Jurkat, Clone E6-1 (cell line): ENCODE measurements around the gene TUBG2.
A peak's percentile ranks its signal among the peaks of the same experiment; 100 is the strongest.
"Not testable (repeated sequence)": the region's sequence is repeated elsewhere in the genome, so short reads cannot be mapped to it uniquely, and the experiment has no call there.

ENCODE experiments used
- DNase-seq: peaks from one replicate; pipeline ENCODE4 v3.0.0-alpha.2; 2011; ENCODE audit warnings: low read depth, low spot score
- H3K4me3 ChIP-seq: 2 replicates; pipeline ENCODE4 v1.5.1; 2011; ENCODE audit warnings: mild to moderate bottlenecking, low read length, control low read depth, moderate library complexity

The TUBG2 gene

DNA sequence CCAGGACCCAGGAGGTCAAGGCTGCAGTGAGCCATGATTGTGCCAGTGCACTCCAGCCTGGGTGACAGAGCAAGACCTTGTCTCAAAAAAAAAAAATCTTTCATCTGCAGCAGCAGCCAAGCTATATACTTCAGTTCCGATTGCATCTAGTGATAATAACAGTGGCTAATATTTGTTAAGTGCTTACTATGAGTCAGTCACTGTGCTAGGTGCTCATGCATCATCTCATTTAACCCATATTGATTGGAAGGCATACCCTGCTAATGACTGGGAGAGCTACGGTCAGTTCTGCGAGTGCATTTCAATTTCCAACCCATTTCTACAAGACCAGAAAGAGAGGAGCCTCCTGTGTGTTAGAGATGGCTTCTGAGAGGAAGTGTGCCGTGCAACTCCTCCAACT, 7.7 kb upstream of the TUBG2 start:
- no peak overlapping the region for H3K4me3 ChIP-seq
- no peak for DNase-seq

DNA sequence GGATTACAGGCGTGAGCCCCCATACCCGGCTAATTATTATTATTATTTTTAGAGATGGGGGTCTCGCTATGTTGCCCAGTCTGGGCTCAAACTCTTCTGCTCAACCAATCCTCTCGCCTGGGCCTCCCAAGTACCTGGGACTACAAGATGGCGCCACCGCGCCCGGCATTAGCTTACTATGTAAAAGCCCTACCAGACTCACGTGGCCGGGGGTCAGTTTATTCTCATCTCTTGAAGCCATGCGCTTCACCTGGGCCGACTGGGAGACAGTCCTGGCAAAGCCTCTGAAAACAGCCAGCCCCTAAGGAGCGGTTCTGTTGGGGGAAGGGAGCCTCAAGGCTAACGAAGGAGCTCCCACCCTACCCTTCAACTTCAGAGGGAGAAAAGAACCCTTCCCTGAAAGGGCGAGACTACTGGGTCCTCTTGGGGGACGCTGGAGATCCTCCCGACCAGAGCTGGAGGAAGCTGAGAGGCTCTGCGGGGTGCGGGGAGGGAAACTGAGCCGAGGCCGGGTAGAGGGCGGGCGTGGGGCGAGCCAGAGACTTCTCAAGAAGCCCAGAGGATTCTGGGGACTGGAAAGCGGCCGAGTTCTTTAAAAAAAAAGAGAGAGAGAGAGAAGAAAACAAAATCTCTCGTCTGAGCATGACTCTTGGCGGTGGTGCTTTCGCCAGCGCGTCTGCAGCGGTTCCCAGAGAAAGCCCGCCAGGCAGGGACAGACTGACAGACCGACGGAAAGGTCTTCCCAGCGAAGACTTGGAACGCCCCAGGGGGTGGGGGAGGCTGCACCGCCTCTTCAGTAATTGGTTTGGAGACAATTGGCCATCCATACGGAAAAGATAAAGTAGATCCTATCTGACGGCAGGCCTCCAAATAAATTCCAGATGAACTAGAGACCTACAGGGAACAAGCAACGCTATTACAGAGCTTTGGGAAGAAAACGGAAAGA, 5.6 kb upstream of the TUBG2 start:
- no peak for DNase-seq
- H3K4me3 ChIP-seq = no peak overlapping the region

DNA sequence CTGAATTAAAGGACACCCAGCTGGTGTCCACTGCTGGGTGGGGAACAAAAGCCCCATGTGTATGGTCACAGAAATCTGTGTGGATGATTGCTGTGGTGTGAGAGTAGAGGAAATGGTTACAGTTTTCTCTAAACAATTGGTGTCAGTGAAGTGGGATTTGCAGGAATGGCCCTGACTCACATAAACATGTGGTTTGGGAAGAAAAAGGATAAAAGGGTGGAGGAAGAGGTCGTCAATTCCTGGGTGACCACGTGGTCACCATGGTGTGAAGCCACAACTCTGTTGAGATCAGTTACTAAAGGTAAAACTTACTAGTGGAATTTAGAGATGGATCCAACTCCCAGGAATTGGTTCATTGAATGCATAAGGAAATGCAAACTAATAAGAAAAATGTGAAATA, 3.6 kb upstream of the TUBG2 start:
- H3K4me3 ChIP-seq = no peak overlapping the region
- DNase-seq = no peak

DNA sequence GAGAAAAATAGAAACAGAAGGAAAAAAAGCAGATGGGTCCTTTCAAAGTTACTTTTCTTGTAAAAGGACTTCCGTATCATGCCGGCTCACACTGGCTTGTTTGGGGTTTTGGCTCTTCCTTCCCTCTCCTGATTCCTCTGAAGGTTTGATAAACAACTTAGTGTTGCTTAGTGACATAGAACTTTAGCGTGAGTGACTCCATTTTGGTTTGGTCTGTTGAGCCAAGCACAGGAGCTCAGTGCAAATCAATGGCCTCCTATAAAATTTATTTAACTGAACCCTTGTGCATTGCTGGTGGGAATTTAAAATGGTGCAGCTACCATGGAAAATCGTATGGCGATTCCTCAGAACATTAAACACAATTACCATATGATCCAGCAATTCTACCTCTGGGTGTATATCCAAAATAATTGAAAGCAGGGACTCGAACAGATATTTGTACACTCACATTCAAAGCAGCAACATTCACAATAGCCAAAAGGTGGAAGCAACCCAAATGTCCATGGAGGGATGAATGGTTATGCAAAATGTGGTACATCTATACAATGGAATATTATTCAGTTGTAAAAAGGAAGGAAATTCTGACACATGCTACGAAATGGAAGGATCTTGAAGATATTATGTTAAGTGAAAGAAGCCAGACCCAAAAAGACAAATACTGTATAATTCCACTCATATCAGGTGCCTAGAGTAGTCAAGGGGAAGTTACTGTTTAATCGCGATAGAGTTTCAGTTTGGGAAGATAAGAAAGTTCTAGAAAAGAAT, 1.1 kb upstream of the TUBG2 start:
- DNase-seq = no peak
- no peak overlapping the region for H3K4me3 ChIP-seq

DNA sequence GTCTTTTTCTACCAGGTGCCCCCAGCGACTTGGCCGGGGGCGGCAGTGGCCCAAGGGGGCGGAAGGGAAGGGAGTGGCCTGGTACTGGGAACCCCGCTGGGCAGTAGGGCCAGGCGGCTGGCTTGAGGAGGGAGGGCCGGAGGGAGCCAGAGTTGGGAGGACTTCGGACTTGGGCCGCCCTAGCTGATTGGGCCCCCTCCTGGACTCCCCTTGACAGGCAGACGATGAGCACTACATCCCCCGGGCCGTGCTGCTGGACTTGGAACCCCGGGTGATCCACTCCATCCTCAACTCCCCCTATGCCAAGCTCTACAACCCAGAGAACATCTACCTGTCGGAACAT, 819 bp downstream of the TUBG2 start:
- H3K4me3 ChIP-seq = peak overlapping the region; percentile 69; the same call in 1 of the 2 replicates
- DNase-seq = not testable (repeated sequence)

DNA sequence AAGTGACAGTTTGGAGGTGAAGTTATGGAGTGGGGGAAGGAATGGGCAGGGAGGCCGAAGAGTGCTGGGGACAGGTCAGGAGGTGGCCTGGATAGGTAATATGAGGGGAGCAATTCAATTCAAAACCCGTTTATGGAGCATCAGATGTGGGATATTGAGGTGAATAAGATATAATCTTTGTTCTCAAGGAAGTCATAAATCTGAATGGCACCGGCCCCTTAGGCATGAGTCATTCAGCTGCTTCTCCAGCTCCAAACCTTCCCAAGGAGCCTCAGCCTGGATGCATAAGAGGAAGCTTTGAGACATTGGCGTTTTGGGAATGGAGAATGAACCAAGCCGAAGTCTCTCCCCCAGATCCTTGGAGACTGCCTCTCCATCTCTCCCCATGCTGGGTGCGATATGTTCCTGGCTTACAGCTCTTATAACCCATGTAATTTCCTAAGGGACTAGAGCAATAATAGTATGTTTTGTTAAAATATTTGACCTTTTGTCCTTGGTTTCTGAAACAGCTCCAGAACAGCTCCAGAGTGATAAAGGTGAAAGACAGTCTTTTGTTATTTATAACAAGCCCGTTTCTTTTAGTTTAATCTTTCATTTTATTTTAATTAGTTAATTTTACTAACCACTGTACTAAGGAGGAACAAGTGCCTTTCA, 1.7 kb downstream of the TUBG2 start:
- no peak overlapping the region for H3K4me3 ChIP-seq

DNA sequence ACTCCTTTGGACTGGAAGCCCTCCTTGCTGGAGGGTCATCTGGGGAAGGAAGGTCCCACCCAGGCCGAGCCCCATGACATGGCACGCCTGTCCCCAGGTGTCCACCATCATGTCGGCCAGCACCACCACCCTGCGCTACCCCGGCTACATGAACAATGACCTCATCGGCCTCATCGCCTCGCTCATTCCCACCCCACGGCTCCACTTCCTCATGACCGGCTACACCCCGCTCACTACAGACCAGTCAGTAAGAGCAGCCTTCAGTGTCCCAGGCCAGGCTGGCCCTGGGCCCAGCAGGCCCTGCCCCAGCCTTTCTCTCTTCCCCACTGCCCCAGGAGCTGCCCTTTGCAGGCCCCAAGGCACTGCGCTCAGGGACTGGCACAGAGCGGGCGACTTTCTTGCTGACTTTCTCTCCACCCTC, 6.5 kb downstream of the TUBG2 start:
- no peak for DNase-seq
- no peak overlapping the region for H3K4me3 ChIP-seq

More for the DNA sequence above, 1.7 kb downstream of the TUBG2 start:
- DNase-seq = no peak

DNA sequence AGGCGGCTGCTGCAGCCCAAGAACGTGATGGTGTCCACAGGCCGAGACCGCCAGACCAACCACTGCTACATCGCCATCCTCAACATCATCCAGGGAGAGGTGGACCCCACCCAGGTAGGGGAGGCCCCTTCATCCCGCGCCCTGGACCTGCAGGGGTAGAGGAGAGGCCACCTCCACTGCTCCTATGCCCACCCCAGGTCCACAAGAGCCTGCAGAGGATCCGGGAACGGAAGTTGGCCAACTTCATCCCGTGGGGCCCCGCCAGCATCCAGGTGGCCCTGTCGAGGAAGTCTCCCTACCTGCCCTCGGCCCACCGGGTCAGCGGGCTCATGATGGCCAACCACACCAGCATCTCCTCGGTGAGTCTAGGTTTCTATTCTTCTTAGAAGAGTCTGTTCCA, 7.0 kb downstream of the TUBG2 start:
- DNase-seq, H3K4me3 ChIP-seq: not testable (repeated sequence)

DNA sequence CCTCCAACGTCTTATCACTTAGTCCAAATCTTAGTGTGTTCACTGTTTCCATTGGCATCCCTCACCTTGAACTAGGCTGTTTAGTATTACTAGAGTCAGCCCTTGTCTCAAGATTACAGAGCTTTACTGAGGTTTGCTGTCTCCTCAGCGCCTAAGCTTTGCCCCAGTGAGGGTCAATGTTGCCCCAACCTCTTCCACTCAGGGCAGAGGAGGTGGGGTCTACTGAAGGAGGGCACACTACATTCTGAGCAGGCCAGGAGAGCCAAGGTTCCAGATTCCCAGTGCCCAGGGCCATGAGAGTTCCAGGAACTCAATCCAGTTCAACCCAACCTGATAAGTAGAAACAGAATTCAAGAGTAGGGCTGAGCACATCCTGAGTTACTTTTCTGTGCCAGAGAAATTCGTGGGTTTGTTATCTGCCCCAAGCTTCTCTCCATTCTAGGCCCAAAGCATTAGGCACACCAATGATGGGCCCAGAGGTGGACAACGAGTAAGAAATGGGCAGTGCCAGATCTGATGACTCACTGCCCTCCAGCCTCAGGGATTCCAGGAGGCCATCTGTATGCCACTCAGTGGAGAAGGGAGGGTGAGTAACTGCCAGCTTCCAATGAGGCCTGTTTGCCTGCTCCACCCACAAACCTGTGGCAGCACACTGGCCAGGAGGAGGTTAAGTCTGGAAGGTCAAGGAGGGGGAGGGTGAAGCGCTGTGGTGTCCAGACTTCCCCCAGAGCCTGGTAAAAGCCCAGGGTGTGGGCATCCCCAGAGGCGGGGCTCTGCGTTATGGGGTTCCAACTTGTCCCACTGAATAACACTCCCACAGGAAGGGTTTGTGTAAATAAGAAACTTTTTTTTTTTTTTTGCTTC, 8.2 kb downstream of the TUBG2 start:
- H3K4me3 ChIP-seq = no peak overlapping the region
- no peak for DNase-seq

DNA sequence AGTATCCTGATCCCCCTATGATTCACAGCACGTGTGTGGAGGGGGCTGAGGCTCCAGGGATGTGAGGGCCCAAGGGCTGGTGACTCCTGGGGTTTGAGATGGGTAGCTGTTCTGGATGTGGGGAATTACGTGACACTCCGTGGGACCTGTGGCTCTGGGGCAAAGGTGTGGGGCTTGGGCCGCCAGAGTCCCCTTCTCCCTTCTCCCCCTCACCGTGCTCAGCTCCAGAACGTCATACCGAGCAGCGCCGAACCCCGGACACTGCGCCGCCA, 10.6 kb downstream of the TUBG2 start:
- no peak for DNase-seq
- H3K4me3 ChIP-seq = no peak overlapping the region

DNA sequence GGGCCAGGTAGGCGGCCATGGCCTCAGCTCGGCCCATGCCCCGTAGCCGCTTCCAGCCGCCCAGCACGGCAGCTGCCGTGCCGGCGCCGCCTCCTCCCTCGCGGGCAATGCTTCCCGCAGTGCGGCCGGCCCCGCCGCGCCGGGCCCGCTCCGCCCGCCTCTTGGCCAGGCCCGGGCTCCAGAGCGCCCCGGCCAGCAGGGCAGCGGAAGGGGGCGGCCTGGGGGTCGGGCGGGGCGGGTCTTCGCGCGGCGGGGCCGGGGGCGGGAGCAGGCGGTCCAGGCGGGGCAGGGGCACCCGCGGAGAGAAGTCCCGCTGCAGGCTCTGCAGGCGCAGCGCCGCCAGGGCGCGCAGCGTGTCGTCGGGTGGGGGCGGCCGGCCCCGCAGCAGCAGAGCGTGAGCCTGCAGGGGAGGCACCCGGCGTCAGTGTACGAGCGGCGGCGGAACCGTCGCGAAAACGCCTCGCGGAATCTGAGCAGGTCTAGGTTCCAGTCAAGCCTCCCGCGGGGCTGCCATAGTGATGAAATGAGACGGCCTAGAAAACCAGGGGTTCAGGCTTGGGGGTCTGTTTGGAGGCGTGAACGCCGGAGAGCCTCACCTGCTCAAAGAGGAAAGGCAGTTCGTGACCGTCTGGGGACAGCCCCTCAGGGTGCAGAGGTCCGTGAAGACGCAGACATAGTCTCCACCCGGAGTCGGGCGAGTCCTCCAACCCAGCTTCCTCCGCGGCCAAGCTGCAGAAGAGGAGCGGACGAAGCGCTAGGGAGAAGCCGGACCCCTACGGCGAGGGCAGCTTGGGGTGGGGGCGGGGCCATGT, 11.1 kb downstream of the TUBG2 start:
- no peak overlapping the region for H3K4me3 ChIP-seq
- DNase-seq = no peak

DNA sequence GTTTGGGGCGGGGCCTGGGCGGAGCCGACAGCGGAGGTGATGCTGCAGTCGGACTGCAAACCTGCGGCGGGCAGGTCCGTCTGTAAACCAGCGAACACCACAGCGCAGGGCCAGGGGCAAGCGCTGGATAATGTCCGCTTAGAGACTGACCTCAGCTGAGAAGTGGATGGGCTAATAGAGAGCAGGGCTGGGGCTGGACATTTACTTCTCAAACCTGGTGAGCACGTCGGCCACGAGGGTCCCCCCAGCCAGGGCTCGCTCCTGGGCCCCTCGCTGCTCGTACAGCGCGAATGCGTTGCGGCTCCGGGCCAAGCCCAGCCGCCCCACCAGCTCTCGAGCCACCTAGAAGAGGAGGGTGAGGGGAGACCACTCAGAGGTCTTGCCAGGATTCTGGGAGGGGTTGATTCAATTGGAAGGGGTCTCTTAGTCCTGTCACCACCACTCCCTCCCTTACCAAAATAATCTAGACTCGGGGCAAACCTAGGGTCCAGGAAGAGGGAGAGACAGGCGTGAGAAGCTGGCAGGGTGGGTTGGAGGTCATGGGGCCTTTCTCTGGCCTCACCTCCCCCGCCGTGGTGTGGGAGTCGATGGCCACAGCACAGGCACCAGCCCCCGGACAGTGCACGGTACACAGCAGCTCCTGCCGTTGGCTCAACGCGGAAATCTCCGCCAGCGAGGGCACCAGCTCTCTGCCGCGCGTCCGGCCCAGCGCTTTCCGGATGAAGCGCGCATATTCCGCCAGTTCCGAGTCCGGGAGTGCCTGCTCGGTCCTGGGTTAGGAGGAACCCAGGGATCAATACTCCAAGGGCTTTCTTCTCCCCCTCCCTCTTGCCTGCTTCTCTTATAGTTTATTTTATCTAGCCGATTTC, 11.9 kb downstream of the TUBG2 start:
- no peak overlapping the region for H3K4me3 ChIP-seq
- no peak for DNase-seq

DNA sequence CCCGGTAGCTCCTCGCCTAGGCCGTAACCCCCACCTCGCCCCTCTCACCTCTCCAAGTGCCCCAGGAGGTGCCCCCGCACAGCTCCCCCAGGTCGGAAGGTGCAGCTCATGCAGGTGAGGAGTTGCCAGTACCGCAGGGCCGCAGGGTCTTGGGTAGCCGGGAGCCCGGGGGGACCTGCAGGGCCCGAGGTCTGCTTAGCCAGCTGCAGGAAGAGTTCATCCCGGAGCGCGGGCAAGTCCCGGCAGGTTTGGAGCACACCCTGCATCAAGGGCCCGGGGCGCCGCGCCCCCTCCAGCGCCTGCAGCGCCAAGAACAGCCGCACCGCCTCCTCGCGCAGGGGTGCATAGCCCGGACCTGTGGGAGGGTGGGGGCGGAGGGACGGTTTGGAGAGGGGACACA, 13.0 kb downstream of the TUBG2 start:
- H3K4me3 ChIP-seq = no peak overlapping the region
- DNase-seq = no peak

DNA sequence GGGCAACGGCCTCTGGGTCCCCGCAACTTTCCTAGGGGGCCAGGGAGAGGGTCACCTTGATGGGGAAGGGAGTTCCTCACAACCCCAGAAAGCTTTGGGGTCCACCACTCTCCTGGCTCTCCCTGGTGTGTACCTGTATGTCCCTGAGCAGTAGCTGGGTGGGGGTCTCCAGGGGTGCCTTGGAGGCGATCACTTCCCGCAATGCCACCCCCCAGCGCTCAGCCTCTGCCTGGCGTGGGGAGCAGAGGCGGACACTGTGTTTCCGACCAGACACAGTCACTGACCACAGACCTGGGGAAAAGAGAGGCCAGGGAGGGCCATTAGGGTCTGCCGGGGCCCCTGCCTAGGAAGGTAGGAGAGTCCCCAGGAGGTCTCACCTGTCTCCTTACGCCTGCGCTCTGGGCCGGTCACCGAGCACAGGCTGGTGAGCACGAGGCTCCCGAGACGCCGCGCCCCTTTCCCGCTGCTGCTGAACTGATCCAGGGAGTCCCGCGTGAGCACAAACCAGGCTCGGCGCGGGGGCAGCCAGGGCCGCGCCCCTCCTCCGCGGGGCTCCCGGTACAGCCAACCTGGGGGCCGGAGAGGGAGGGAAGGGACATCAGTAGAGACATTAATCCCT, 14.3 kb downstream of the TUBG2 start:
- H3K4me3 ChIP-seq = no peak overlapping the region
- DNase-seq = no peak

DNA sequence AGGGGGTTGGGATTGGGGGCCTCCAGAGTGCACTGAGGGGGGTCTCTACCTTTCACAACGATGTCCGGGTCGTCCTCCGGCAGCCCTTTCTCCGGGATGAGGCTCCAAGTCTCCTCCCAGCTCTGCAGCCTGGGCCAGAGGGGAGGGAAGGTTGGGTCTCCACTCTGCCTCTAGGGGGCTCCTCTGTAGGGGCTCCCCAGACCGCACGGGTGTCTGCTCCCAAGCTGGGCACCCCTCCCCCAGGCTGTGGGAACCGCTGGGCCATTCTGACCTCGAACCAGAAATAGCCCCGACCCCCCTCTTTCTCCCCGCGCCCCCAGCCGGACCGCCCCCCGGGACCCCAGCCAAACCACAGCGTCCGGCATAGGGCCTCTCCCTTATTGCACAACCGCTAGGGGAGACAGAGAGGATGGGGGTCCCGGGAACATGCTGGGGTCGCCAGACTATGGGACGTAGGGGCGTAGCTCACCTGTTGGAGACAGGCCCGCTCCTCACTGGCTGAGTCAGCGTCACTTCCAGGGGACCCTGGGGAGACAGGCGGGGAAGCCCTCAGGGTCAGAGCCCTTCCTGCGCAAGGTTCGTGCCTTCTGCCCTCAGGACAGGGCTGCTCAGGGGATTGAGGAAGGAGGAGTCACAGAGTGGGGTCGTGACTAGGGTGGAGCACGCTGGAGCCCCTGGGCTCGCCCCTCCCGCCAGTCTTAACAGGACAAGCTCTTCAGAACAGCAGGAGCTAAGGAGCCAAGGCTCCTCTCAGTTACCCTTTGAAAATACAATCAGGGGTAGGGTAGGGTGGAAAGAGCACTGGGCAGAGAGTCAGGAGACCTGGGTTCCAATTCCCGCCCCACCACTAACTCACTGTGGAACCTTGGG, 15.0 kb downstream of the TUBG2 start:
- no peak overlapping the region for H3K4me3 ChIP-seq
- DNase-seq = no peak

DNA sequence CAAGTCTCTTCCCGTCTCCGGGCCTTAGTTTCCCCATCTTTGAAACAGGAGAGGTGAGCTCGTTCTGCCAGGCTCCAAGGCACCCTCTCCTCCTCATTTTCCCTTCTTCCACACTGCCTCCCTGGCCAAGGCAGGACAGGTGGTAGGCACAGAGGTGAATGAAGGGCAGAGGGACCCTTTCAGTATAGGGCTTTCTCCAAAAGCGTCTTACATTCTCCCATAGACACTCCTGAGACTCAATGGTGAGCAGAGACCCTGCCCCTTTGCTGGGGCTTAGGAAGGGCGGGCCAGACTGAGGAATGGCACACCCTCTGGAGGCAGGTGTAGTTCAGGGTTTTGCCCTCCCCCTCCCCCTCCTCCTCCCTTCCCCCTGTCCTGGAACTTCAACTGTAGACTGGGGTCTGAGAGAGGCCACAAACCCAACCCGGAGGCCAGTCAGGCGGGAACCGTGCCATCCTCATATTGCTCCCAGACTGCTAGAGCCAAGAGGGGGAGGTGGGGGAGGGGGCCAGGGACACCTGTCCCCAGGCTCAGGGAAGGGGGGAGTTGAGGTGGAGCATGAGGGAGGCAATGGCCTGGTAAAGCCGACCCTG, 15.8 kb downstream of the TUBG2 start:
- no peak overlapping the region for H3K4me3 ChIP-seq
- no peak for DNase-seq
